Chondrocyte (in vitro differentiated cells): ENCODE results near the gene RPLP1. TPM values are rescaled to one million over a fixed set of nuclear protein-coding genes. Genes with fewer than 3 reads are reported as not detected.
A peak's percentile ranks its signal among the peaks of the same experiment; 100 is the strongest.

Source experiments
- DNase-seq: peaks from one replicate; pipeline ENCODE4 v3.0.0; 2021; ENCODE audit warnings: mixed read lengths, low spot score
- H3K27ac Mint-ChIP-seq: one replicate; pipeline ENCODE4 v1.8.0; 2021; ENCODE audit warnings: mild to moderate bottlenecking, moderate library complexity, mixed read lengths; ENCODE audit not compliant: unreplicated experiment
- H3K27me3 Mint-ChIP-seq: 2 replicates; pipeline ENCODE4 v1.8.0; 2021; ENCODE audit warnings: low read depth, mixed read lengths
- H3K36me3 Mint-ChIP-seq: 2 replicates; pipeline ENCODE4 v1.8.0; 2021; ENCODE audit warnings: low read depth, mixed read lengths
- H3K4me1 Mint-ChIP-seq: 2 replicates; pipeline ENCODE4 v1.8.0; 2021; ENCODE audit warnings: low read depth, mild to moderate bottlenecking, mixed read lengths
- H3K4me3 Mint-ChIP-seq: one replicate; pipeline ENCODE4 v1.8.0; 2021; ENCODE audit warnings: mild to moderate bottlenecking, moderate library complexity, mixed read lengths; ENCODE audit not compliant: unreplicated experiment
- H3K9me3 Mint-ChIP-seq: 2 replicates; pipeline ENCODE4 v1.8.0; 2021; ENCODE audit warnings: low read depth, mixed read lengths
- total RNA-seq: library from RNA; stranded (reverse); gene quantifications from 3 replicates; pipeline ENCODE4 v1.2.1, GENCODE V29; 2021
- TF ChIP-seq, protein P1 (sequence below): fragments of 200-600 bp; sonication (generic); IDR thresholded peaks from 2 replicates; pipeline ENCODE4 v1.5.0; 2021; ENCODE audit warnings: antibody characterized with exemption, mild to moderate bottlenecking, moderate library complexity

Gene RPLP1
- total RNA-seq, 1 donor from 2014 or later, result 1,473 TPM

DNA sequence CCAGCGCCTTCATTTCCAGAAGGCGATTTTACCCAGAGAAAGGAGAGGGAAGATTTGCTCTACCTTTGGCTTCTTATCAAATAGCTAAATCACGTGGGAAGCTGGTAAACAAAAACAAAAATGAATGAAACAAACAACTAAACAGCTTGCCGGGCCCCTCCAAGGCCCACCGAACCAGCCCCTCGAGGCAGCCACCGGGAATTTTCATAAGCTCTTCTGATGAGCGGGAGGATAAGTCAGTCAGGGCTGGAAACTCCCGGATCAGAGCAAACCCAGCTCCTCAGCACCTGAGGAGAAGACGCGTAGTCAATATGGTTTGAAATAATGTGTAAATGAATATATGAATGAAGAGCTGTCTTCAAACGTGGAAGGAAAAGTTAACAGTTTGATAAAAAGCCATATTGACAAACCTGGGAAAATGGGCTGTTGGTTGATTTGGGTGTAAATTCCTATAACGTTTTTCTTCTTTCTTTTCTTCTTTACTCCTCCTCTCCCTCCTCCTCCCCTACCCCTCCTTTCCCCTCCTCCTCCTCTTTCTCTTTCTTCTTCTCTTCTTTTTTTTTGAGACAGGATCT is 10.7 kb downstream of the RPLP1 start:
- DNase-seq, result no peak
- Mint-ChIP-seq H3K9me3 (no peaks in the 10 kb centered on the region), H3K27me3 (no peaks in the 10 kb centered on the region), H3K4me3 (peak overlapping the region; percentile 78), H3K4me1 (peaks cover 26% of the 10 kb centered on the region), H3K27ac (peak overlapping the region; percentile 96), H3K36me3 (no peaks in the 10 kb centered on the region)
- TF ChIP-seq, protein P1, sequence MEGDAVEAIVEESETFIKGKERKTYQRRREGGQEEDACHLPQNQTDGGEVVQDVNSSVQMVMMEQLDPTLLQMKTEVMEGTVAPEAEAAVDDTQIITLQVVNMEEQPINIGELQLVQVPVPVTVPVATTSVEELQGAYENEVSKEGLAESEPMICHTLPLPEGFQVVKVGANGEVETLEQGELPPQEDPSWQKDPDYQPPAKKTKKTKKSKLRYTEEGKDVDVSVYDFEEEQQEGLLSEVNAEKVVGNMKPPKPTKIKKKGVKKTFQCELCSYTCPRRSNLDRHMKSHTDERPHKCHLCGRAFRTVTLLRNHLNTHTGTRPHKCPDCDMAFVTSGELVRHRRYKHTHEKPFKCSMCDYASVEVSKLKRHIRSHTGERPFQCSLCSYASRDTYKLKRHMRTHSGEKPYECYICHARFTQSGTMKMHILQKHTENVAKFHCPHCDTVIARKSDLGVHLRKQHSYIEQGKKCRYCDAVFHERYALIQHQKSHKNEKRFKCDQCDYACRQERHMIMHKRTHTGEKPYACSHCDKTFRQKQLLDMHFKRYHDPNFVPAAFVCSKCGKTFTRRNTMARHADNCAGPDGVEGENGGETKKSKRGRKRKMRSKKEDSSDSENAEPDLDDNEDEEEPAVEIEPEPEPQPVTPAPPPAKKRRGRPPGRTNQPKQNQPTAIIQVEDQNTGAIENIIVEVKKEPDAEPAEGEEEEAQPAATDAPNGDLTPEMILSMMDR, result no peak

DNA sequence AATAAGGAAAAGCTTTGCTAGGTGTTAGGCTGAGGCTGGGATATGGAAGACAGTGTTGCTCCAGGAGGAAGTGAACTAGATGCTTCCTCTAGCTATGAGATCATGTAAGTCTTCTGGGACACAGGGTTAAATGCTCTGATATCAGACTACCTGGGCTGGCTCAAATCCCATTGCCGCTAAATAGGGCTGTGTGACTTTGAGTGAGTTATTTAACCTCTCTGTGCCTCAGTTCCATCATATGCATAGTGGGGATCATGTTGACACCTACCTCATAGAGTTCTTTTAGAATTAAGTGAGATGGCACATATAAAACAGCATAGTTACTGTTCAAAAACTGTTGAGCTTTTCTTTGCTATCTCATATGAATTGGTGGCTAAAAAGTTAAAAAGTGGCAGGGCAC is 12.6 kb downstream of the RPLP1 start:
- DNase-seq, result no peak
- Mint-ChIP-seq H3K27me3 (no peaks in the 10 kb centered on the region), H3K9me3 (no peaks in the 10 kb centered on the region), H3K4me1 (peaks cover 24% of the 10 kb centered on the region), H3K36me3 (no peaks in the 10 kb centered on the region), H3K27ac (no peak overlapping the region), H3K4me3 (no peak overlapping the region)
- TF ChIP-seq, protein P1, result no peak

DNA sequence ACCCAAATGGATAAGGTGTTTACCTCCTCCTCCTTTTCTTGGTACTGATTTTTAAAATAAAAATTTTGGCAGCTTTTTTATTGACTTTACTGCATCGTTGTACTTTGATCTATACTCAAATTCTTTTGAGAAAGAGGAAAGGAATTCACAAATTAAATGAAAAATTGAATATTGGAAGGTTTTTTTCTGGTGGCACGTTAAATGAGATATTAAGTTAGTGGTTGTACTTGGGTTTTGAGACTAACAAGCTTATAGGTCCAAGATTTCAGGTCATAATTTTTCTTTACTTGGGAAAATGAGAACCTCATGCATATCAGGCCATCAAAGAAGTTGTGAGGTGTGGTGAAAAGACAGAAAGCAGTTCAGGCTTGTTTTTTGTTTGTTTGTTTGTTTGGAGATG is 14.1 kb downstream of the RPLP1 start:
- no peaks in the 10 kb centered on the region for H3K36me3 Mint-ChIP-seq
- H3K27me3 Mint-ChIP-seq, result no peaks in the 10 kb centered on the region
- no peak overlapping the region for H3K27ac Mint-ChIP-seq
- H3K4me3 Mint-ChIP-seq, result no peak overlapping the region
- peaks cover 20% of the 10 kb centered on the region for H3K4me1 Mint-ChIP-seq
- no peak for DNase-seq
- TF ChIP-seq, protein P1, result no peak
- no peaks in the 10 kb centered on the region for H3K9me3 Mint-ChIP-seq

DNA sequence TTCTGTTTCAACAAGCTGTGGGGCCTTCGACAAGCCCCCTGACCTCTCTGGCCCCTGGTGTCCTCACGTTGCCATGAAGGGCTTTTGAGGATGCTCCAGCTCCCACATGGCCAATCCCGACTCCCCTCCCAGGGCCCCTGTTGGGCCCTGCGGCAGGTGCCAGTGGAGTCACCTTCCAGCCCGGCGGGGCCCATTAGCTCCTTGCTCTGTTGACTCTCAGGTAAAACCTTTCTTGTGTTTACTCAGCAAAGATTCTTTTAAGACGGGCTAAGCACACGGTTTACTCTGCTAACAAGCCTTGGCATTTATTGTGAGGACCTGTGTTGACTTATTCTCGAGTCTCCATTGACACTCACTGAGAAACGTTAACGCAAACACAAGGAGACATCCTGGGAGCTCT is 15.0 kb downstream of the RPLP1 start:
- H3K4me1 Mint-ChIP-seq, result peaks cover 14% of the 10 kb centered on the region
- no peaks in the 10 kb centered on the region for H3K9me3 Mint-ChIP-seq
- no peak overlapping the region for H3K4me3 Mint-ChIP-seq
- no peaks in the 10 kb centered on the region for H3K27me3 Mint-ChIP-seq
- H3K36me3 Mint-ChIP-seq, result no peaks in the 10 kb centered on the region
- DNase-seq, result no peak
- TF ChIP-seq, protein P1, result no peak
- no peak overlapping the region for H3K27ac Mint-ChIP-seq

DNA sequence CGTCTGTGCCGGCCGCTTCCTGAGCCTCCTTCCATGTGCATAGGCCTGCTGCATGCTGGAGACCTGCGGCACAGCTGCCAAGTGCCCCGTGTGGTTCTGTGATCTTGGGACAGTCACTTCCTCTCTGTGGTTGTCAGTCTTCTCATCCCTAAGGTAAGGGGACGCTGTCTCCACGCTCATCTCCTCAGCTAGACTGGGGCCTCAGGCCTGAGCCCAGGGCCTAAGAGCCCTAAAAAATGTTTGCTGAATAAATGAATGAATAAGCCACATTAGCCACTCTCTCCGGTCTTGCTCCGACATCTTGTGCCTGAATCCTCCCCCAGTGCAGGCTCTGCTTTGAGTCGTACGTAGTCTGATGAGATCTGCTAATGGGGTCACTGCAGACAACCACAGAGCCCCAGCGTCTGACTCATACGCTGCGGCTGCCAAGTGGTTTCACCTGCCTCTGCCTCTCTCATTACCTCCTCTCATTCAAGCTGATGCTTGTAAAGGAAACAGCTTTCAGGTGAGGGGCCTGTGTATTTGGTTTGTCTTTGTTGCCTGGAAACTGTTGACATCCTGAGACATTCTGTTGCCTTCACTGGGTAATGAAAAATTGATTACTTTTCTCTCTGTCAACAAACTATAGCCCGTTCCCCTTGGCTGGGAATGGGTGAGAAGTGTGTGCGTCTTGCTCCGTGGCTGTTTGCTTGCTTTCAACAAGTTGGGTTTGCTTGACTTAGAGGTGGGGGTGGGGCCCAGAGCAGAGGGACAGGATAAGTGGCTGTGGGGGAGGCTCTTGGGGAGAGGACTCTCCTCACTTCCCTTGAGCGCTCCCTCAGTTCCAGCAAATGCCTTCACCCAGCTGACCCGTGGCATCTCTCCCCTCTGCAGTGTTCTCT is 15.9 kb downstream of the RPLP1 start:
- Mint-ChIP-seq H3K27me3 (no peaks in the 10 kb centered on the region), H3K4me3 (no peak overlapping the region), H3K9me3 (no peaks in the 10 kb centered on the region), H3K4me1 (peaks cover 5% of the 10 kb centered on the region), H3K36me3 (no peaks in the 10 kb centered on the region), H3K27ac (no peak overlapping the region)
- no peak for DNase-seq
- TF ChIP-seq, protein P1, result no peak
